Heart left ventricle (tissue), 13 donors: Measurements from ENCODE around the gene HSF2BP.

Experiments used
- POLR2A ChIP-seq, 2 donors: fragments of 450-650 bp; IDR thresholded peaks; one replicate each; pipeline ENCODE4 v1.6.1; 2017; ENCODE audit warnings: antibody characterized with exemption in 2 of 2, mild to moderate bottlenecking in 2 of 2, moderate library complexity in 2 of 2
- TF ChIP-seq, protein P1 (sequence below), 12 donors: fragments of 200-600 bp; sonication (generic) in 4 of 12; IDR thresholded peaks; one replicate each; pipeline versions ENCODE4 v1.5.0 to v1.8.0; 2018 to 2022; ENCODE audit warnings: antibody characterized with exemption in 12 of 12, mild to moderate bottlenecking in 5 of 12
- donor health status: ischemic (EF 13 %, LVEDD 7.1; RV severe dilation, severe dysfunction).
- donor health status: DM: no; HTN: yes; CAD: no.
- donor health status: DM: no; HTN: no; CAD: no.
- donor health status: ischemic (EF 25% LVEDD 6.9; RV normal size, moderate dysfunction).
- donor health status: ischemic (EF 25% LVEDD 5.7; RV mildly dilated, moderate dysfunction).
- donor health status: ischemic (EF 35%, LVEDD 5.7; RV mildly dilated, moderate dysfunction).
- donor health status: nonischemic (EF 11% LVEDD 7.7; RV severe dilation, severe dysfunction).
- donor health status: DM: yes; HTN: yes; CAD: no.
- donor health status: PGD.
- donor health status: ischemic (EF 29% LVEDD 5.4; RV normal size, mild dysfunction).
- donor health status: nonischemic (EF 23%, LVEDD 6.1; RV moderate dilation, normal function).

GRCh38 chr21:43637530-43638158 lies 21.6 kb downstream of the HSF2BP start:
- TF ChIP-seq, protein P1, sequence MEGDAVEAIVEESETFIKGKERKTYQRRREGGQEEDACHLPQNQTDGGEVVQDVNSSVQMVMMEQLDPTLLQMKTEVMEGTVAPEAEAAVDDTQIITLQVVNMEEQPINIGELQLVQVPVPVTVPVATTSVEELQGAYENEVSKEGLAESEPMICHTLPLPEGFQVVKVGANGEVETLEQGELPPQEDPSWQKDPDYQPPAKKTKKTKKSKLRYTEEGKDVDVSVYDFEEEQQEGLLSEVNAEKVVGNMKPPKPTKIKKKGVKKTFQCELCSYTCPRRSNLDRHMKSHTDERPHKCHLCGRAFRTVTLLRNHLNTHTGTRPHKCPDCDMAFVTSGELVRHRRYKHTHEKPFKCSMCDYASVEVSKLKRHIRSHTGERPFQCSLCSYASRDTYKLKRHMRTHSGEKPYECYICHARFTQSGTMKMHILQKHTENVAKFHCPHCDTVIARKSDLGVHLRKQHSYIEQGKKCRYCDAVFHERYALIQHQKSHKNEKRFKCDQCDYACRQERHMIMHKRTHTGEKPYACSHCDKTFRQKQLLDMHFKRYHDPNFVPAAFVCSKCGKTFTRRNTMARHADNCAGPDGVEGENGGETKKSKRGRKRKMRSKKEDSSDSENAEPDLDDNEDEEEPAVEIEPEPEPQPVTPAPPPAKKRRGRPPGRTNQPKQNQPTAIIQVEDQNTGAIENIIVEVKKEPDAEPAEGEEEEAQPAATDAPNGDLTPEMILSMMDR (IDR thresholded peaks at IDR 0.05): no peak
- TF ChIP-seq POLR2A (IDR thresholded peaks at IDR 0.05): no peak
